ENCODE measurements around the gene GYPA.

DNA sequence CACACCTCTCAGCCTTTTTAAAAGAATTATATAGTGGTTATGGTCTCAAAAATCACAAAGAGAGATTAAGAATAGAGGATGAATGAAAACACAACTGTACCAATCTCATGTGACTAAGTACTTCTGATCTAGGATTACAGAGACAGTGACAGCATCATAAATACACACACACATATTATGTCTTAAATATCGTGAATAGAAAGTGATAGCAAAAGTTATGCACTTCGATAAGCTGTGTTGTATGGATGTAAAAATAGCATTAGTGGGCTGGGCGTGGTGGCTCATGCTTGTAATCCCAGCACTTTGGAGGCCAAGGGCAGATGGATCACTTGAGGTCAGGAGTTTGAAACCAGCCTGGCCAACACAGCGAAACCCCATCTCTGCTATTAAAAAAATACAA is 25.0 kb downstream of the GYPA start:
- TF ChIP-seq, protein P1, sequence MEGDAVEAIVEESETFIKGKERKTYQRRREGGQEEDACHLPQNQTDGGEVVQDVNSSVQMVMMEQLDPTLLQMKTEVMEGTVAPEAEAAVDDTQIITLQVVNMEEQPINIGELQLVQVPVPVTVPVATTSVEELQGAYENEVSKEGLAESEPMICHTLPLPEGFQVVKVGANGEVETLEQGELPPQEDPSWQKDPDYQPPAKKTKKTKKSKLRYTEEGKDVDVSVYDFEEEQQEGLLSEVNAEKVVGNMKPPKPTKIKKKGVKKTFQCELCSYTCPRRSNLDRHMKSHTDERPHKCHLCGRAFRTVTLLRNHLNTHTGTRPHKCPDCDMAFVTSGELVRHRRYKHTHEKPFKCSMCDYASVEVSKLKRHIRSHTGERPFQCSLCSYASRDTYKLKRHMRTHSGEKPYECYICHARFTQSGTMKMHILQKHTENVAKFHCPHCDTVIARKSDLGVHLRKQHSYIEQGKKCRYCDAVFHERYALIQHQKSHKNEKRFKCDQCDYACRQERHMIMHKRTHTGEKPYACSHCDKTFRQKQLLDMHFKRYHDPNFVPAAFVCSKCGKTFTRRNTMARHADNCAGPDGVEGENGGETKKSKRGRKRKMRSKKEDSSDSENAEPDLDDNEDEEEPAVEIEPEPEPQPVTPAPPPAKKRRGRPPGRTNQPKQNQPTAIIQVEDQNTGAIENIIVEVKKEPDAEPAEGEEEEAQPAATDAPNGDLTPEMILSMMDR (IDR thresholded peaks at IDR 0.05): no peak
- no peak for TF ChIP-seq POLR2A (IDR thresholded peaks at IDR 0.05)
- no peak for TF ChIP-seq POLR2AphosphoS5 (IDR thresholded peaks at IDR 0.05; ENCODE audit: insufficient read depth in 1 of 2, low read depth in 1 of 2)
